GM21390 (cell line): Measurements from ENCODE around the gene STEAP2.
A peak's percentile ranks its signal among the peaks of the same experiment; 100 is the strongest.
"Not testable (repeated sequence)": the region's sequence is repeated elsewhere in the genome, so short reads cannot be mapped to it uniquely, and the experiment has no call there.

Experiments used
- ATAC-seq: cut with Tn5 transposase; IDR thresholded peaks from one replicate; pipeline ENCODE4 v1.9.1; 2021; ENCODE audit not compliant: unreplicated experiment

STEAP2 gene

GRCh38 chr7:90211391-90212148, at the start of gene STEAP2:
TSS of gene STEAP2 (plus strand) at chr7:90211740. CDS start at chr7:90225083, 13,343 bp downstream.
- ATAC-seq = peak; percentile 94

GRCh38 chr7:90163534-90163933, 48.0 kb upstream of the STEAP2 start:
- no peak for ATAC-seq

- no peak for ATAC-seq
Measured at GRCh38 chr7:90165724-90166123, 45.8 kb upstream of the STEAP2 start.

GRCh38 chr7:90166153-90166552, 45.4 kb upstream of the STEAP2 start:
- ATAC-seq = no peak

- ATAC-seq = no peak
Measured at GRCh38 chr7:90167361-90167760, 44.2 kb upstream of the STEAP2 start.

DNA sequence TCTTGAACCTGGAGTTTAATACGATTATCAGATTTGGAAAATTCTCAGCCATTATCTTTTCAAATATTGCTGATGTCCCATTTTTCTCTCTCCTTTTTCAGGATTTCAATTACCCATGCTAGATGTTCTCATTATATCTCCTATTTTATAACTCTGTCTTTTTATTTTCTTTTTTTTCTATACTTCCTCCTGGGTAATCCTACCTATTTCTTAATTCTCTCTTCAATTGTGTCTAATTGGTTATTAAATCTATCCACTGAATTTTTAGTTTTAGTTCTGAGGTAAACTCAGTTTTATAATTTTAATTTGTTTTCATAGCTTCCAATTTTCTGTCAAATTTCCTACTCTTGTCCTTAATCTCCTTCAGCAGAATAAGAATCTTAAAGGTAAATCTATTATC, 41.6 kb upstream of the STEAP2 start:
- ATAC-seq = no peak

DNA sequence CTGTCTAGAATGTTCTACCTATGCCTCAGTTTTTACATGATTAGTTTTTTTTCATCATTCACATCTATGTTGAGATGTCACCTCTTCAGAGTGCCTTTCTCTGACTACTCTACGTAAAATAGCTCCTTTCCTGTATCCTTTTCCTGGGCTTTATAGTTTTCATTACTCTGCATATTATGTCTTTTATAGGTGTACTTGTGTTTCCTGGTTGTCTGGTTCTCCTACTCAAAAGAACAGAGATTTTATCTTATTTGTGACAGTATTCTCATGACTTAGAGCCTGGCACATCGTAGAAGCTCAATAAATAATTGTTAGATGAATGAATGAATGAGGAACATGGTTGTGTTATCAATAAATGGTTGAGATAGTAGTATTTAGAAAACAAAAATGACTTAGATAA, 39.4 kb upstream of the STEAP2 start:
- ATAC-seq = no peak

DNA sequence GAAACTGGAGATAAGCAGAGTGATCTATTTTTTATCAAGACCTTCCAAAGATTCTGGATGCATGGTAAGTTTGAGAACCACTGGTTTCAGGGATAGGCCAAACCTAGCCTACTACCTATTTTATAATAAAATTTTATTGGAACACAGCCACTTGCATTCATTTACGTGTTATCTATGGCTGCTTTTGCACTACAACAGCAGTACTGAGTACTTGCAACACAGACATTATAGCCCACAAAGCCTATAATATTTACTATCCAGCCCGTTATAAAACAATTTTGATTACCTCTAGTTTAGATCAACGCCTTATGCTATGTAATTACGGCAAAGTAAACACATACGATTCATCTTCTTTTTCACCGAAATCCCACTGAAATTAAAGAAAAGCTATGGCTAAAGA, 38.9 kb upstream of the STEAP2 start:
- no peak for ATAC-seq

DNA sequence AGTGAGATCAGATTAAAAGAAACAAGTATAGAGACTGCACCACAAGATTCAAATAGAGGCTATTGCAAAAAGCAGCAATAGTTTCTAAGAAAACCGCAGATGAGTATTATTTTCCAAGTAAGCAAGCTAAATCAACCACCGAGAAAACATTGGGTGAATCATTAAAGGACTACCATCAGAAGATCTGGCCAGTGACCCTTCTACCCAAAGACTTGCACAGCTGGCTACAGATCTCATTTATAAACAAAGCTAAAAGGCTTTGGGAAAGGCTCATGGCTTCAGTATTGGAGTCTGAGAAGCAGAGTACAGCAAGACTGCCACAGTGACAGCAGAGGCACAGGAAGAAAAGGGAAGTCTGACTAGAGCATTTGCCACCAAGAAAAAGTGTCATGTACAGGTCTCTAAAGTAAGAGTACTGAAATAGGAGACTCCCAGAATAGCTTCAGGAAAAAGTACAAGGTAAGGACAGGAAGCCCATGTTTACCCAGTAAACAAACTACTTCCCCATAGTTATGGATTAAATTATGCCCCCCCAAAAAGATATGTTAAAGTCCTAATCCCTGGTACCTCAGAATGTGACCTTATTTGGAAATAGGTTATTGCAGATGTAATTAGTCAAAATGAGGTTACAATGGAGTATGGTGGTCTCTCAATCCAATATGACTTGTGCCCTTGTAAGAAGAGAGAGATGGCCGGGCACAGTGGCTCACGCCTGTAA, 38.3 kb upstream of the STEAP2 start:
- ATAC-seq = peak; percentile 90

DNA sequence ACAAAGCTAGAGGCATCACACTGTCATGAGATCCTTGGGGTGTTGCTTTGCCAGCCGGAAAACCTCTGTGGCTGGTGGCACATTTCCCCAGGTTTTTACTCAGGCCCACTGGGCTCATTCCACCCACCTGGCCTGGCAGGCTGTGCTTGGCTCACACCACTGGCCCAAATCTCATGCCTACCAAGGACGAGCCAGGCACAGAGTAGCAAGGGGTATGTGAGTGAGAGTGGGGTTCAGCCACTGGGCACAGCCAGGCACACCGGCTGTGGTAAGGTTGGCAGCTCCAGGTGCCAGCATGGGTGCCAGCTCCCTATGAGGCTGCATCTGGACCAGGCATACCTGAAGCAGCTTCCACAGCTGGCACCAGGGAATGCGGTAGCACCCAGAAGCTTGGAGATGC, 35.9 kb upstream of the STEAP2 start:
- no peak for ATAC-seq

DNA sequence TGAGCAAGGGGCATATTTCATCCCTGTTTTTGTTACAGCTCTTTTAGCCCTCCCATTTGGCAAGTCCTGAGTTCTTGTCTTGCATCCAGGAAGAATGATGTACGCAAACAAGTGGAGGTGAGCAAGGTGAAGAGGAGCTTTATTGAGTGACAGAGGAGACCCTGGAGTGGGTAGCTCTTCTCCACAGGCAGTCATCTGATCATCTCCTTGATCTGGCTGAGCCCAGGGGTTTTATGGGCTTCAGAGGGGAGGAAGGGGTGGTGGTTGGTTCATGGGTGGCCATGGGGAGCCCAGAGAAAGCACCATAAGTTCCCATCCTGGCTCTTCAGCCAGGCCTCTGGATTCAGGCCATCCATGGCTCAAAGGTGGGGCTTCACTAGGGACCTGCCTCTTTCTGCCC, 35.3 kb upstream of the STEAP2 start:
- no peak for ATAC-seq

- ATAC-seq = no peak
Measured at GRCh38 chr7:90178166-90178565, 33.4 kb upstream of the STEAP2 start.

DNA sequence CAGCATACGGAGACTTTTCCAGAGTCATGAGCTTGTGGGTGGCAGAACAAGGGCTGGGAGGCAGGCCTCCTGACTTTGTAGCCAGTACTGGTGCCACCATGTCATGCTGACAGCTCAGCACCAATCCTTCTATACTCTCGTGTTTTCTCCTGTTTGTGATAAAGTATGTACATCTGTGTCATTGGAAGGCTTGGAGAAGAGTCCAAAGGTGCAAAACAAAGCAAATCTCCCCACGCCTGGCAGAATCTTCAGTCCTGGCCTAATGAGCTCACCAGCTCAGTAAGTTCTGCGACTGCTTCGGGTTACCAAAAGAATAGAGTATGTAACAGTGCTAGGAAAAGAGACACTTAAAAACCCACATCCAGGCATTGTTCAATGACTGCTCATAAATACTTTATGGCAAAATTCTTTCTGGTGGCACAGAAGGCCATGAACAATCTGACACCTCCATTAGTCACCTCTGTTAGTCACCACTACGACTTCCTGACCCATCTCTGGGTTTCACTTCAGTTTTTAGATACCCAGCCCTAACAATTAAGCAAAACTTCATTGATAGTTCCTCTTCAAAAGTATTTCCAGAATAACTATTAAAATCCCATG, 32.8 kb upstream of the STEAP2 start:
- peak; percentile 98 for ATAC-seq

DNA sequence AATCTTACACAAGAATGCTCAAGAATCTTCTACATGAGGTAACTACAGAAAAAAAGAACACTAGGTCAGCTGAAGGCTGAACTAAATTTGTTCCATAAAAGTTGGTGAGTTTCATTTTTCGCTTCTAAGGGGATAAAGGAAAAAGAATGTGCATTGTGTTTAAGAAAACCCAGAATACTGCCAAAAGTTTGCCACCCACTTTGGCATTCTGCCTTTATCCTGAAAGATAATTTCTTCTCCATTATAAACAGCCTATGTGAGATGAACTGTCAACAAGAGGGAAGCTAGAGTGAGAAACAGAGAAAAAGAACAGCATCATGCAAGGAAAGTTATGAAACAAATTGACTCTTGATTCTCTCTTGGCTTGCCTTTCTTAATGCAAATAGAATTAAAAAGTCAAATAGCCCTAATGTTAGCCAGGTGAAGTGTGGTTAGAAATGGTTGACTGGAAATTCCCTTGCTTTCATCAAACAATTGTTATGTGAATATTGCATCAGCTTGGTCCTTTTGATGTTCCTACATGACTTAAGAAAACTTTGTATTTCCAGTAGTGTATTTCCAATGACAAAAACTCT, 31.4 kb upstream of the STEAP2 start:
- no peak for ATAC-seq

DNA sequence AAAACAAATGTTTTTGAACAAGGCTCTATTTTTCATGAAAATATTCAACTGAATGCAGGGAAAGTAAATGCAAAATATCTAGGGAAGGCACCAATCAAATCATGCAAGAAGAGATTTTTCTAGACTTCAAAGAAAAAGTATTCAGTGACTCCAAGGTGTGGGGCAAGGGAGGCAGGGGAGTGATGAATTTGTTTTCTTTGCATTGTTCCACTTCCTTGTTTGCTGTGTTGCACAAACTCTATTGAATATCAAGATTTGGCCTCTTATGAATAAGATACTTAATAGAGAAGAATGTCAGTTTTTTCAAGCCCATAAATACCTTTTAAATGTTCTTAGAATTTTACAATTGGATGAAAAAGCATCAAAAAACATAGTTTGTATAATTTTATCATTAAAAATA, 30.9 kb upstream of the STEAP2 start:
- no peak for ATAC-seq

DNA sequence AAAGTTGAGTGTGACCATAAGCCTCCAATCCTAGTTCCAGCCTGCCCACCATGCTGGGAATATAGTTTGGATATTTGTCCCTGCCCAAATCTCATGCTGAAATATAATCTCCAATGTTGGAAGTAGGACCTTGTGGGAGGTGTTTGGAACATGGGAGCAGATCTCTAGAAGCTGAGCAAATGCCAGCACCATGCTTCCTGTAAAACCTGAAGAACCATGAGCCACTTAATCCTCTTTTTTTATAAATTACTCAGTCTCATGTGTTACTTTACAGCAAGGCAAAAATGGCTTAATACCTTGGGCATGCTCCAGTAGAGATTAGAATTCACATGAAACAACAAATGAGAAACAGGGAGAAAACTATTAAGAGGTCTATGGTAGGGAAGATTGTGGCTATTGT, 30.1 kb upstream of the STEAP2 start:
- ATAC-seq = no peak

- not testable (repeated sequence) for ATAC-seq
Measured at GRCh38 chr7:90186290-90186689, 25.2 kb upstream of the STEAP2 start.

GRCh38 chr7:90187507-90188050, 24.0 kb upstream of the STEAP2 start:
- ATAC-seq = no peak

DNA sequence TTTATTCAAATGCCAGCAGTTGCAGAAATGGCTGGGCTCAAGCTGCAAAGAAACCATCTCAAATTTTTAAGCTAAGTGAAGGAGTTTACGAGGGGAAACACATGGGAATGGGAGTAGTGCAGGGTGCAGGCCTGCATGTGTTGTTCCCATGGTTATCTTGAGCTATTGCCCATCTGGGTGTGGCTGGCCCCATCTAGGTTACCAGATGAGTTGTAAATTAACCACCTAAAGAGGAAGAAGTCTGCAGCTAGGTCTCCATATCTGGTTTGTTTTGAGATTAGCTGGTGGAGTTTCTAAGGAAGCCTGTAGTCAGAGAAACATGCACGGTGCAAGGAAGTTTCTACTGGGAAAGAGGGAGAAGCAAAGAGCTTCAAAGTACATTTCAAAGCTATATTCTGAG, 23.3 kb upstream of the STEAP2 start:
- ATAC-seq = peak; percentile 92

- no peak for ATAC-seq
Measured at GRCh38 chr7:90190995-90191394, 20.5 kb upstream of the STEAP2 start.

DNA sequence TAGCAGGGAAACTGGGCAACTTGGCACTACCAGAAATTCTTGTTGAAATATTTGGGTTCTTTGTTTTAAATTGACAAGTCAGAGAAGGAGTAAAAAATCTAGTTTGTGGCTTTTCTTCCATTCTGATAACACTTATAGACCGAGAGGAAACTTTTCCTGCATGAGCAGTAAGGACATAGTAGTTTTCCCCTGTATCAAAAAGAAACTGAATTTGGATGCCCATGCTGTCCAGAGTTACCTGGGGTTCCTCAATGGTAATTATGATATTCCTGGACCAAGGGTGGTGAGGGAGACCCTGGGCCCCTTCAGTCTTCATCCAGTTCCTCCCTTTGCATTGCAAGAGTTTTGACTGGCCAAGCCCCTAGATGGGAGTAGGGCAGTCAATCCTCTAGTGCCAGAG, 19.9 kb upstream of the STEAP2 start:
- ATAC-seq = no peak
